Measurements from ENCODE around the gene L3MBTL2. TPM values are rescaled to one million over a fixed set of nuclear protein-coding genes. Genes with fewer than 3 reads are reported as not detected.

Gene L3MBTL2
- total and polyA plus RNA-seq, 9 of the 15 experiments (the other 6 are each of a cell fraction or from before 2014, with no cell fraction given): 10.3 to 23.1 (median 18.6) TPM

DNA sequence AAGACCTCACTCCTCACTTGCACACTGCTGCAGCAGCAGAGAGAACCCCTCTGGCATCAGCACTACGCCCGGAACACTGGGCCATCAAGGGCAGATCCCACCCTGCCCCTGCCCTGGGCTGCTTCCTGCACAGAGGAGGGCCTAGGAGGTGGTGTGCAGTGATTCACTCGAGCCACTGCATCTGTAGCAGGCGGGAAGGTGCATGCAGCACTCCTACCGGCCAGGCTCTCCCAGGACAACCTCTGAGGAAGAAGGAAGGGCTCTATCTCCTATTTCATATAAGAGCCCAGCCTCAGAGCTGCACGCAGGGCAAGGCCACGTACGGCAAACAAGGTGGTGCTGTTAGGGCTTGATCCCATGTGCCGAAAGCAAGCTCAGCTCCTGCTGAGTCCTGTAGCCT is 66.7 kb downstream of the L3MBTL2 start:
- H3K27me3 ChIP-seq (ENCODE audit: control insufficient read depth in 2 of 2, insufficient read depth in 2 of 2, low read length in 2 of 2): no peaks in the 10 kb centered on the region
- H3K9me3 ChIP-seq (replicated peaks; ENCODE audit: control insufficient read depth, insufficient read depth, low read depth, low read length): no peaks in the 10 kb centered on the region
- no peak overlapping the region for H3K9ac ChIP-seq (ENCODE audit: insufficient read depth in 1 of 2, low read depth in 2 of 2, low read length in 2 of 2)
- CTCF ChIA-PET (ENCODE audit: low intra/inter-chr PET ratio): no interaction called here
- no peak overlapping the region for H2AFZ ChIP-seq (ENCODE audit: low read depth, low read length)
- in situ Hi-C loops (cut with MboI): no loop called here
- BruUV-seq (replicated peaks): no TSS peak
- 0 out of 3 replicates have a peak, but pooled peaks cover 2% of the 10 kb centered on the region for H3K79me2 ChIP-seq (ENCODE audit: control insufficient read depth, insufficient read depth, low read length)
- no peak overlapping the region for H3K4me2 ChIP-seq (ENCODE audit: insufficient read depth, low read length)
- 97% methylated on average over 6 of the region's 9 CpGs for WGBS (ENCODE audit: insufficient coverage, low coverage, missing lambda C conversion rate)
- intact Hi-C loops (cut with micrococcal nuclease): no loop called here
- H3K36me3 ChIP-seq (ENCODE audit: control insufficient read depth, insufficient read depth, low read length): peaks cover 75% of the 10 kb centered on the region
- no peak overlapping the region for H3K27ac ChIP-seq (ENCODE audit: extremely low read depth, low read depth, low read length)
- no peak overlapping the region for H3K4me3 ChIP-seq
- POLR2A ChIA-PET: interaction anchor here (0.6 kb wide), 1 partner anchor 8 kb away, joined by 3 read pairs; no protein-coding TSS in a partner anchor
- no peaks in the 10 kb centered on the region for H4K20me1 ChIP-seq (replicated peaks; ENCODE audit: control insufficient read depth, insufficient read depth, low read length)
- H3K4me1 ChIP-seq (replicated peaks in 1 of 2; ENCODE audit: control insufficient read depth in 2 of 2, insufficient read depth in 2 of 2, low read length in 2 of 2): no peaks in the 10 kb centered on the region
- TF ChIP-seq RBFOX2 (IDR thresholded peaks at IDR 0.05; ENCODE audit: low read depth, low read length): 0 out of 2 replicates have a peak, but pooled peaks have one; percentile 16
- TF ChIP-seq, protein P1, sequence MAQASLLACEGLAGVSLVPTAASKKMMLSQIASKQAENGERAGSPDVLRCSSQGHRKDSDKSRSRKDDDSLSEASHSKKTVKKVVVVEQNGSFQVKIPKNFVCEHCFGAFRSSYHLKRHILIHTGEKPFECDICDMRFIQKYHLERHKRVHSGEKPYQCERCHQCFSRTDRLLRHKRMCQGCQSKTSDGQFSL (CRISPR knock-in tag; IDR thresholded peaks at IDR 0.05): no peak
- TF ChIP-seq, protein P1 (tag; IDR thresholded peaks at IDR 0.05): no peak
- TF ChIP-seq SMAD3 (CRISPR knock-in tag; conservative IDR thresholded peaks at IDR 0.05): no peak
- no peak for TF ChIP-seq NR4A1 (CRISPR knock-in tag; IDR thresholded peaks at IDR 0.05)
- no peak for TF ChIP-seq NR4A1 (tag; IDR thresholded peaks at IDR 0.05)
- TF ChIP-seq, protein P2, sequence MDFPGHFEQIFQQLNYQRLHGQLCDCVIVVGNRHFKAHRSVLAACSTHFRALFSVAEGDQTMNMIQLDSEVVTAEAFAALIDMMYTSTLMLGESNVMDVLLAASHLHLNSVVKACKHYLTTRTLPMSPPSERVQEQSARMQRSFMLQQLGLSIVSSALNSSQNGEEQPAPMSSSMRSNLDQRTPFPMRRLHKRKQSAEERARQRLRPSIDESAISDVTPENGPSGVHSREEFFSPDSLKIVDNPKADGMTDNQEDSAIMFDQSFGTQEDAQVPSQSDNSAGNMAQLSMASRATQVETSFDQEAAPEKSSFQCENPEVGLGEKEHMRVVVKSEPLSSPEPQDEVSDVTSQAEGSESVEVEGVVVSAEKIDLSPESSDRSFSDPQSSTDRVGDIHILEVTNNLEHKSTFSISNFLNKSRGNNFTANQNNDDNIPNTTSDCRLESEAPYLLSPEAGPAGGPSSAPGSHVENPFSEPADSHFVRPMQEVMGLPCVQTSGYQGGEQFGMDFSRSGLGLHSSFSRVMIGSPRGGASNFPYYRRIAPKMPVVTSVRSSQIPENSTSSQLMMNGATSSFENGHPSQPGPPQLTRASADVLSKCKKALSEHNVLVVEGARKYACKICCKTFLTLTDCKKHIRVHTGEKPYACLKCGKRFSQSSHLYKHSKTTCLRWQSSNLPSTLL (IDR thresholded peaks at IDR 0.05): no peak
- TF ChIP-seq RBM39 (optimal IDR thresholded peaks at IDR 0.05; ENCODE audit: low read depth, low read length): no peak
- no peak for TF ChIP-seq MECOM (CRISPR knock-in tag; IDR thresholded peaks at IDR 0.05)
- no peak for DNase-seq (ENCODE audit: extremely low read depth in 1 of 4, low spot score in 3 of 4)
- ATAC-seq: no peak
- H3K9me1 ChIP-seq (ENCODE audit: control insufficient read depth, insufficient read depth, low read length): no peaks in the 10 kb centered on the region
- FAIRE-seq: no peak

Measured in K562 (cell line).